GM20000 (cell line): Measurements from ENCODE around the gene GART.

Experiments
- DNase-seq: peaks from one replicate; pipeline ENCODE4 v3.0.0; 2012; ENCODE audit warnings: low spot score
- CTCF ChIP-seq: IDR thresholded peaks from 2 replicates; pipeline ENCODE4 v1.5.1; 2012; ENCODE audit warnings: mild to moderate bottlenecking, control low read depth; ENCODE audit errors: extremely low read depth, missing control alignments

Gene GART

GRCh38 chr21:33458861-33459260 lies 83.1 kb downstream of the GART start:
- TF ChIP-seq CTCF: no peak
- no peak for DNase-seq

GRCh38 chr21:33455686-33456446 lies 86.1 kb downstream of the GART start:
- TF ChIP-seq CTCF: no peak
- no peak for DNase-seq
